K562 (cell line): ENCODE results near the gene RAB5B.

ENCODE experiments used
- EGR1 ChIP-seq: fragments of 450-650 bp; conservative IDR thresholded peaks from 2 replicates; pipeline ENCODE4 v1.6.1; 2017; ENCODE audit warnings: mild to moderate bottlenecking
- KDM5B ChIP-seq: fragments of 200-600 bp; sonication (generic); IDR thresholded peaks from 2 replicates; pipeline ENCODE4 v1.6.1; 2012; ENCODE audit warnings: low read depth, mild to moderate bottlenecking, moderate library complexity, low read length, control low read depth, inconsistent platforms; ENCODE audit not compliant: insufficient replicate concordance
- NFYB ChIP-seq: IDR thresholded peaks from 2 replicates; pipeline ENCODE4 v1.6.1; 2011; ENCODE audit warnings: mild to moderate bottlenecking, moderate library complexity; ENCODE audit not compliant: insufficient read length; ENCODE audit errors: extremely low read depth
- RBM14 ChIP-seq: fragments of 200-400 bp; formaldehyde crosslinking; IDR thresholded peaks from 2 replicates; pipeline ENCODE4 v1.6.1; 2018; ENCODE audit warnings: low read depth, mild to moderate bottlenecking, low read length, moderate library complexity, borderline replicate concordance; ENCODE audit not compliant: insufficient read depth
- SMC3 ChIP-seq: conservative IDR thresholded peaks from 2 replicates; pipeline ENCODE4 v1.6.1; 2011; ENCODE audit warnings: low read depth, low read length, improper control_type of control experiment; ENCODE audit not compliant: insufficient read depth
- TCF7 ChIP-seq: sonication (generic); IDR thresholded peaks from 2 replicates; pipeline ENCODE4 v1.6.1; 2016; ENCODE audit warnings: antibody characterized with exemption, borderline replicate concordance
- TCFL5 ChIP-seq: fragments of 250-450 bp; sonication (Bioruptor Pico); conservative IDR thresholded peaks from 2 replicates; pipeline ENCODE4 v1.6.1; 2021; ENCODE audit warnings: mild to moderate bottlenecking, moderate library complexity, matching md5 sums
- YY1 ChIP-seq, 3 experiments: IDR thresholded peaks; 2 replicates each; pipeline ENCODE4 v1.6.1; 2011; ENCODE audit warnings: low read length in 2 of 3, mild to moderate bottlenecking in 2 of 3, moderate library complexity in 2 of 3, borderline replicate concordance in 1 of 3, control low read depth in 1 of 3, low read depth in 1 of 3; ENCODE audit not compliant: insufficient read depth in 3 of 3, insufficient replicate concordance in 2 of 3, control insufficient read depth in 1 of 3, insufficient read length in 1 of 3; ENCODE audit errors: extremely low read depth in 1 of 3
- ZBTB7A ChIP-seq: IDR thresholded peaks from 2 replicates; pipeline ENCODE4 v1.6.1; 2011; ENCODE audit warnings: low read depth, mild to moderate bottlenecking, low read length, moderate library complexity, borderline replicate concordance; ENCODE audit not compliant: control insufficient read depth

DNA sequence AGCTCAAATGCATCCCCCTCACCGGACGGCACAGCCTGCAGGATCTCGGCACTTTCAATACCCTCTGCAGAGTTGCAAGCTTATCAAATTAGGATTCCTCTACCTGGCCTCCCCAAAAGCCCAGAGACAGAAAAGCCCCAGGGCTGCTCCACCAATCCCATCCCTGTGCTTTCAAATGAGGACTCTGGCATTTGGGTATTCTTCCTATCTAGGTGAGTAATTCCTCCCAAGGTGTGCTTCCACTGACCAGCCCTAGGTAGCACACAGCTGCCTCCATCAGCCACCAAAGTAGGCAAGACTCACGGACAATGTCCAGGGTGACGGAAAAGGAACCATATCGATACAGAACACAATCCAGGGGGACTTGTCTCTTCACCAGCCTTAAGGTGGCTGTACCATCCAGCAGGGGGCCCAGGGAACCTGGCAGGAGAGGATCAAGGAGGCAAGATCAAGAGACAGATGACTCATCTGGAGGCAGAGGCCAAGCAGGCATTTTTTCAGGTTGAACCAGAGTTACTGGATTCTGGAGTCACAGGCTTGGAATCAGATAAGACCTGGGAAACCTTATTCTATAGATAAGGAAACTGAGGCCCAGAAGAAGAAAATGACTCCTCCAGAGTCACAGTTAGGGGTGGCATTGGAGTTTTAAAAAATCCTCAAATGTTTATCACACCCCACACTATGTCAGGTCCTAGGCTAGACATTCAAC lies 17.9 kb upstream of the RAB5B start:
- TF ChIP-seq TCF7 (no peak), KDM5B (no peak), YY1 (IDR thresholded peaks at IDR 0.05; ENCODE audit: borderline replicate concordance in 1 of 3, control insufficient read depth in 1 of 3, extremely low read depth in 1 of 3, insufficient read depth in 3 of 3, insufficient read length in 1 of 3, insufficient replicate concordance in 2 of 3, low read depth in 1 of 3, low read length in 2 of 3) (no peak), NFYB (no peak), RBM14 (no peak), SMC3 (no peak), TCFL5 (no peak), EGR1 (no peak), ZBTB7A (no peak)
